Stimulated activated effector memory CD8-positive, alpha-beta T cell treated with anti-CD3 and anti-CD28 coated beads, Interleukin-12 subunit alpha, Interleukin-12 subunit beta, amount 100 ng/mL, for 72 hours (primary cell): Measurements from ENCODE around the gene TBC1D19.
"Not testable (repeated sequence)": the region's sequence is repeated elsewhere in the genome, so short reads cannot be mapped to it uniquely, and the experiment has no call there.

Experiments
- ATAC-seq: fragments of 150-1000 bp; cut with Tn5 transposase; 2 replicates; pipeline ENCODE4 v1.10.0; 2021
- DNase-seq, 2 donors: peaks; one replicate each; pipeline ENCODE4 v3.0.0; 2021 to 2022; ENCODE audit warnings: low spot score in 2 of 2
- H3K27ac Mint-ChIP-seq: one replicate; pipeline ENCODE4 v1.8.0; 2022; ENCODE audit warnings: mild to moderate bottlenecking, mixed read lengths
- H3K36me3 Mint-ChIP-seq: one replicate; pipeline ENCODE4 v1.8.0; 2022; ENCODE audit warnings: mild to moderate bottlenecking, mixed read lengths
- H3K4me1 Mint-ChIP-seq: one replicate; pipeline ENCODE4 v1.8.0; 2022; ENCODE audit warnings: mixed read lengths
- H3K4me3 Mint-ChIP-seq: one replicate; pipeline ENCODE4 v1.8.0; 2022; ENCODE audit warnings: mild to moderate bottlenecking, mixed read lengths
- H3K9me3 Mint-ChIP-seq: one replicate; pipeline ENCODE4 v1.8.0; 2022; ENCODE audit warnings: mixed read lengths

Gene TBC1D19

GRCh38 chr4:26583865-26584652, at the start of gene TBC1D19:
Gene TBC1D19, plus strand, starts transcription at chr4:26584084. Its CDS starts 110 bp downstream, at chr4:26584194.
- no peaks in the 10 kb centered on the region for H3K36me3 Mint-ChIP-seq
- peaks cover 26% of the 10 kb centered on the region for H3K4me1 Mint-ChIP-seq
- peak within 1 kb of the TSS; percentile 95 for H3K4me3 Mint-ChIP-seq
- H3K9me3 Mint-ChIP-seq, result no peaks in the 10 kb centered on the region
- peak; percentile 100 for ATAC-seq
- peak; percentile 87 to 97 for DNase-seq
- peak within 1 kb of the TSS; percentile 95 for H3K27ac Mint-ChIP-seq

GRCh38 chr4:26542991-26543390, 40.9 kb upstream of the TBC1D19 start:
- no peak for DNase-seq

GRCh38 chr4:26544421-26544820, 39.5 kb upstream of the TBC1D19 start:
- H3K36me3 Mint-ChIP-seq, result no peaks in the 10 kb centered on the region
- ATAC-seq (no peak), DNase-seq (no peak)
- no peak overlapping the region for H3K27ac Mint-ChIP-seq
- no peak overlapping the region for H3K4me3 Mint-ChIP-seq
- no peaks in the 10 kb centered on the region for H3K4me1 Mint-ChIP-seq
- H3K9me3 Mint-ChIP-seq, result peaks cover 19% of the 10 kb centered on the region

More at GRCh38 chr4:26542991-26543390, 40.9 kb upstream of the TBC1D19 start:
- Mint-ChIP-seq H3K4me1 (no peaks in the 10 kb centered on the region), H3K4me3 (no peak overlapping the region), H3K27ac (no peak overlapping the region), H3K9me3 (peaks cover 19% of the 10 kb centered on the region), H3K36me3 (no peaks in the 10 kb centered on the region)
- ATAC-seq, result no peak

GRCh38 chr4:26548379-26548778, 35.5 kb upstream of the TBC1D19 start:
- H3K4me3 Mint-ChIP-seq, ATAC-seq, H3K36me3 Mint-ChIP-seq, H3K27ac Mint-ChIP-seq, H3K4me1 Mint-ChIP-seq, DNase-seq: not testable (repeated sequence)
- H3K9me3 Mint-ChIP-seq, result peaks cover 23% of the 10 kb centered on the region

- DNase-seq (no peak), ATAC-seq (no peak)
- H3K9me3 Mint-ChIP-seq, result peaks cover 13% of the 10 kb centered on the region
- no peaks in the 10 kb centered on the region for H3K36me3 Mint-ChIP-seq
- H3K4me3 Mint-ChIP-seq, result no peak overlapping the region
- no peaks in the 10 kb centered on the region for H3K4me1 Mint-ChIP-seq
- no peak overlapping the region for H3K27ac Mint-ChIP-seq
These were observed 26.7 kb upstream of the TBC1D19 start for GRCh38 chr4:26557164-26557563.

- Mint-ChIP-seq H3K36me3 (no peaks in the 10 kb centered on the region), H3K4me1 (no peaks in the 10 kb centered on the region), H3K4me3 (no peak overlapping the region), H3K9me3 (peaks cover 8% of the 10 kb centered on the region), H3K27ac (no peak overlapping the region)
- ATAC-seq, result no peak
- no peak for DNase-seq
These were observed 25.6 kb upstream of the TBC1D19 start for GRCh38 chr4:26558166-26558895.

GRCh38 chr4:26566133-26566532, 17.8 kb upstream of the TBC1D19 start:
- Mint-ChIP-seq H3K36me3 (no peaks in the 10 kb centered on the region), H3K9me3 (no peaks in the 10 kb centered on the region), H3K4me3 (no peak overlapping the region), H3K27ac (no peak overlapping the region), H3K4me1 (no peaks in the 10 kb centered on the region)
- DNase-seq, result no peak
- no peak for ATAC-seq

GRCh38 chr4:26568446-26568994, 15.4 kb upstream of the TBC1D19 start:
- no peaks in the 10 kb centered on the region for H3K4me1 Mint-ChIP-seq
- no peaks in the 10 kb centered on the region for H3K36me3 Mint-ChIP-seq
- no peak overlapping the region for H3K27ac Mint-ChIP-seq
- DNase-seq (no peak), ATAC-seq (no peak)
- no peaks in the 10 kb centered on the region for H3K9me3 Mint-ChIP-seq
- H3K4me3 Mint-ChIP-seq, result no peak overlapping the region

- H3K36me3 Mint-ChIP-seq, result no peaks in the 10 kb centered on the region
- no peak overlapping the region for H3K27ac Mint-ChIP-seq
- no peak for DNase-seq
- H3K4me3 Mint-ChIP-seq, result no peak overlapping the region
- no peaks in the 10 kb centered on the region for H3K9me3 Mint-ChIP-seq
- no peaks in the 10 kb centered on the region for H3K4me1 Mint-ChIP-seq
- ATAC-seq, result no peak
These were observed 13.3 kb upstream of the TBC1D19 start for GRCh38 chr4:26570596-26570995.

GRCh38 chr4:26573389-26573794, 10.5 kb upstream of the TBC1D19 start:
- no peaks in the 10 kb centered on the region for H3K36me3 Mint-ChIP-seq
- ATAC-seq, result no peak

GRCh38 chr4:26574563-26574962, 9.3 kb upstream of the TBC1D19 start:
- no peaks in the 10 kb centered on the region for H3K36me3 Mint-ChIP-seq
- no peaks in the 10 kb centered on the region for H3K4me1 Mint-ChIP-seq
- no peak for DNase-seq
- H3K9me3 Mint-ChIP-seq, result no peaks in the 10 kb centered on the region
- H3K27ac Mint-ChIP-seq, result no peak overlapping the region
- ATAC-seq, result no peak
- no peak overlapping the region for H3K4me3 Mint-ChIP-seq

More at GRCh38 chr4:26573389-26573794, 10.5 kb upstream of the TBC1D19 start:
- Mint-ChIP-seq H3K4me3 (no peak overlapping the region), H3K27ac (no peak overlapping the region), H3K9me3 (no peaks in the 10 kb centered on the region), H3K4me1 (no peaks in the 10 kb centered on the region)
- no peak for DNase-seq

GRCh38 chr4:26576231-26576739, 7.6 kb upstream of the TBC1D19 start:
- no peaks in the 10 kb centered on the region for H3K4me1 Mint-ChIP-seq
- no peak for DNase-seq
- H3K9me3 Mint-ChIP-seq, result no peaks in the 10 kb centered on the region
- ATAC-seq, result no peak
- no peak overlapping the region for H3K27ac Mint-ChIP-seq
- no peak overlapping the region for H3K4me3 Mint-ChIP-seq
- H3K36me3 Mint-ChIP-seq, result no peaks in the 10 kb centered on the region

GRCh38 chr4:26577066-26577465, 6.8 kb upstream of the TBC1D19 start:
- Mint-ChIP-seq H3K36me3 (no peaks in the 10 kb centered on the region), H3K9me3 (no peaks in the 10 kb centered on the region), H3K27ac (no peak overlapping the region), H3K4me3 (no peak overlapping the region), H3K4me1 (no peaks in the 10 kb centered on the region)
- ATAC-seq, result no peak
- no peak for DNase-seq

- Mint-ChIP-seq H3K36me3 (no peaks in the 10 kb centered on the region), H3K27ac (no peak overlapping the region), H3K4me3 (no peak overlapping the region), H3K9me3 (no peaks in the 10 kb centered on the region), H3K4me1 (peaks cover 10% of the 10 kb centered on the region)
- ATAC-seq (no peak), DNase-seq (no peak)
These were observed 4.7 kb upstream of the TBC1D19 start for GRCh38 chr4:26579169-26579568.

GRCh38 chr4:26581341-26581740, 2.5 kb upstream of the TBC1D19 start:
- H3K4me1 Mint-ChIP-seq, result peaks cover 19% of the 10 kb centered on the region
- not testable (repeated sequence) for H3K36me3 Mint-ChIP-seq, H3K9me3 Mint-ChIP-seq, ATAC-seq, DNase-seq, H3K27ac Mint-ChIP-seq, H3K4me3 Mint-ChIP-seq
